ENCODE data around the gene ZNF662.

The ZNF662 gene

GRCh38 chr3:42900226-42901072, 5.5 kb upstream of the ZNF662 start:
- no peak for TF ChIP-seq CTCF (IDR thresholded peaks at IDR 0.05; ENCODE audit: insufficient read depth, low read length, poor library complexity, severe bottlenecking)
- Histone ChIP-seq H3K4me3 (replicated peaks; ENCODE audit: low read depth, low read length) (no peak overlapping the region), H3K27me3 (replicated peaks; ENCODE audit: control insufficient read depth, insufficient read depth, low read length) (no peaks in the 10 kb centered on the region), H3K36me3 (ENCODE audit: control insufficient read depth, insufficient read depth, low read length) (no peaks in the 10 kb centered on the region)
- DNase-seq (ENCODE audit: extremely low read depth, insufficient read length) = no peak

- TF ChIP-seq CTCF (IDR thresholded peaks at IDR 0.05; ENCODE audit: insufficient read depth, low read length, poor library complexity, severe bottlenecking) = no peak
- Histone ChIP-seq H3K36me3 (ENCODE audit: control insufficient read depth, insufficient read depth, low read length) (no peaks in the 10 kb centered on the region), H3K4me3 (replicated peaks; ENCODE audit: low read depth, low read length) (no peak overlapping the region), H3K27me3 (replicated peaks; ENCODE audit: control insufficient read depth, insufficient read depth, low read length) (peaks cover 2% of the 10 kb centered on the region; the same call in 1 of the 2 replicates)
- no peak for DNase-seq (ENCODE audit: extremely low read depth, insufficient read length)
Measured at GRCh38 chr3:42901073-42901415, 4.9 kb upstream of the ZNF662 start.

GRCh38 chr3:42902257-42902656, 3.7 kb upstream of the ZNF662 start:
- no peak for TF ChIP-seq CTCF (IDR thresholded peaks at IDR 0.05; ENCODE audit: insufficient read depth, low read length, poor library complexity, severe bottlenecking)
- no peak for DNase-seq (ENCODE audit: extremely low read depth, insufficient read length)
- H3K36me3 ChIP-seq (ENCODE audit: control insufficient read depth, insufficient read depth, low read length) = no peaks in the 10 kb centered on the region
- no peak overlapping the region for H3K4me3 ChIP-seq (replicated peaks; ENCODE audit: low read depth, low read length)
- peaks cover 2% of the 10 kb centered on the region; the same call in 1 of the 2 replicates for H3K27me3 ChIP-seq (replicated peaks; ENCODE audit: control insufficient read depth, insufficient read depth, low read length)

GRCh38 chr3:42904076-42904475, 1.9 kb upstream of the ZNF662 start:
- H3K27me3 ChIP-seq (replicated peaks; ENCODE audit: control insufficient read depth, insufficient read depth, low read length) = peaks cover 2% of the 10 kb centered on the region; the same call in 1 of the 2 replicates
- TF ChIP-seq CTCF (IDR thresholded peaks at IDR 0.05; ENCODE audit: insufficient read depth, low read length, poor library complexity, severe bottlenecking) = no peak
- no peaks in the 10 kb centered on the region for H3K36me3 ChIP-seq (ENCODE audit: control insufficient read depth, insufficient read depth, low read length)
- no peak overlapping the region for H3K4me3 ChIP-seq (replicated peaks; ENCODE audit: low read depth, low read length)
- no peak for DNase-seq (ENCODE audit: extremely low read depth, insufficient read length)

- no peak for TF ChIP-seq CTCF (IDR thresholded peaks at IDR 0.05; ENCODE audit: insufficient read depth, low read length, poor library complexity, severe bottlenecking)
- no peak for DNase-seq (ENCODE audit: extremely low read depth, insufficient read length)
- Histone ChIP-seq H3K27me3 (replicated peaks; ENCODE audit: control insufficient read depth, insufficient read depth, low read length) (peaks cover 2% of the 10 kb centered on the region; the same call in 1 of the 2 replicates), H3K4me3 (replicated peaks; ENCODE audit: low read depth, low read length) (no peak overlapping the region), H3K36me3 (ENCODE audit: control insufficient read depth, insufficient read depth, low read length) (no peaks in the 10 kb centered on the region)
Measured at GRCh38 chr3:42905740-42906069, 237 bp upstream of the ZNF662 start.

- Histone ChIP-seq H3K4me3 (replicated peaks; ENCODE audit: low read depth, low read length) (no peak overlapping the region), H3K36me3 (ENCODE audit: control insufficient read depth, insufficient read depth, low read length) (no peaks in the 10 kb centered on the region), H3K27me3 (replicated peaks; ENCODE audit: control insufficient read depth, insufficient read depth, low read length) (peaks cover 2% of the 10 kb centered on the region; the same call in 1 of the 2 replicates)
- TF ChIP-seq CTCF (IDR thresholded peaks at IDR 0.05; ENCODE audit: insufficient read depth, low read length, poor library complexity, severe bottlenecking) = no peak
- no peak for DNase-seq (ENCODE audit: extremely low read depth, insufficient read length)
Measured at GRCh38 chr3:42906848-42907183, 874 bp downstream of the ZNF662 start.
